K562 (cell line): ENCODE results near the gene SLMAP. TPM values are rescaled to one million over a fixed set of nuclear protein-coding genes. Genes with fewer than 3 reads are reported as not detected.

Source experiments
- ATAC-seq: fragments of 200-7000 bp; cut with Tn5 transposase; 3 replicates; pipeline ENCODE4 v1.9.1; 2020; ENCODE audit warnings: moderate library complexity
- BruUV-seq: library from RNA; stranded (reverse); fragments of 400-500 nt; replicated peaks from 2 replicates; lab custom pipeline; 2021; lab: Mats Ljungman, UMichigan
- CTCF ChIA-PET: fragments of 300-600 bp; formaldehyde crosslinking; extraction: SDS; loops from one replicate; lab custom pipeline; 2021; ENCODE audit warnings: low intra/inter-chr PET ratio; lab: Yijun Ruan, JAX
- POLR2A ChIA-PET: fragments of 300-600, 350-650 bp; sonication (Branson Sonifier 250); formaldehyde crosslinking; extraction: SDS; loops from one replicate; lab custom pipeline; 2021; ENCODE audit warnings: antibody characterized with exemption, inconsistent platforms; lab: Yijun Ruan, JAX
- DNase-seq, 4 experiments: peaks; one replicate each; pipeline versions ENCODE4 v3.0.0 to v3.0.0-alpha.2; 2011 to 2018; ENCODE audit warnings: low spot score in 3 of 4, mixed read lengths in 3 of 4; ENCODE audit errors: extremely low read depth in 1 of 4
- FAIRE-seq: peaks from 2 replicates; lab custom pipeline; 2011; peaks lifted over from hg19 to GRCh38; lab: Jason Lieb, UNC
- H2AFZ ChIP-seq: 2 replicates; pipeline ENCODE4 v1.6.0; 2011; ENCODE audit warnings: low read depth, low read length, control low read depth, inconsistent platforms
- H3K27ac ChIP-seq: fragments of 200-600 bp; 3 replicates; pipeline ENCODE4 v1.8.0; 2011; ENCODE audit warnings: low read depth, mild to moderate bottlenecking, control low read depth, inconsistent platforms, low read length, moderate library complexity, mixed read lengths; ENCODE audit errors: extremely low read depth
- H3K27me3 ChIP-seq, 2 experiments: fragments of 300-600 bp in 1 of 2; 2 replicates in 1 of 2; 3 replicates in 1 of 2; pipeline versions ENCODE4 v1.6.0 to v1.8.0; 2011; ENCODE audit warnings: inconsistent platforms in 2 of 2, low read length in 2 of 2, mild to moderate bottlenecking in 1 of 2, mixed read lengths in 1 of 2, moderate library complexity in 1 of 2; ENCODE audit not compliant: control insufficient read depth in 2 of 2, insufficient read depth in 2 of 2
- H3K36me3 ChIP-seq: fragments of 300-600 bp; 3 replicates; pipeline ENCODE4 v1.8.0; 2011; ENCODE audit warnings: mild to moderate bottlenecking, low read length, inconsistent platforms; ENCODE audit not compliant: control insufficient read depth, insufficient read depth
- H3K4me1 ChIP-seq, 2 experiments: fragments of 200-600 bp in 1 of 2; replicated peaks in 1 of 2; 2 replicates in 1 of 2; 3 replicates in 1 of 2; pipeline versions ENCODE4 v1.5.1 to v1.8.0; 2011; ENCODE audit warnings: inconsistent platforms in 2 of 2, low read length in 2 of 2, mild to moderate bottlenecking in 1 of 2, mixed read lengths in 1 of 2, moderate library complexity in 1 of 2; ENCODE audit not compliant: control insufficient read depth in 2 of 2, insufficient read depth in 2 of 2
- H3K4me2 ChIP-seq: 2 replicates; pipeline ENCODE4 v1.6.1; 2011; ENCODE audit warnings: low read length, control low read depth, inconsistent platforms, mixed read lengths; ENCODE audit not compliant: insufficient read depth
- H3K4me3 ChIP-seq: fragments of 200-600 bp; sonication (generic), shearing (Covaris generic); 2 replicates; pipeline ENCODE4 v1.5.1; 2016; ENCODE audit warnings: control low read depth, inconsistent platforms
- H3K79me2 ChIP-seq: fragments of 200-600 bp; 3 replicates; pipeline ENCODE4 v1.8.0; 2011; ENCODE audit warnings: low read length, inconsistent platforms; ENCODE audit not compliant: control insufficient read depth, insufficient read depth
- H3K9ac ChIP-seq, 2 experiments: 2 replicates each; pipeline versions ENCODE4 v1.6.0 to v1.6.1; 2011; ENCODE audit warnings: low read depth in 2 of 2, low read length in 2 of 2, control low read depth in 1 of 2, inconsistent platforms in 1 of 2, mild to moderate bottlenecking in 1 of 2, mixed read lengths in 1 of 2; ENCODE audit not compliant: insufficient read depth in 1 of 2
- H3K9me1 ChIP-seq: one replicate; pipeline ENCODE4 v1.6.0; 2011; ENCODE audit warnings: inconsistent platforms, mild to moderate bottlenecking, low read length, moderate library complexity; ENCODE audit not compliant: control insufficient read depth, insufficient read depth
- H3K9me3 ChIP-seq: replicated peaks from 2 replicates; pipeline ENCODE4 v1.5.1; 2011; ENCODE audit warnings: low read depth, low read length, inconsistent platforms; ENCODE audit not compliant: control insufficient read depth, insufficient read depth
- H4K20me1 ChIP-seq: replicated peaks from 2 replicates; pipeline ENCODE4 v1.6.1; 2011; ENCODE audit warnings: low read length, inconsistent platforms, mixed read lengths; ENCODE audit not compliant: control insufficient read depth, insufficient read depth
- E4F1 ChIP-seq: fragments of 250-450 bp; sonication (Bioruptor Pico); IDR thresholded peaks from 2 replicates; pipeline ENCODE4 v1.5.0; 2021; ENCODE audit warnings: mild to moderate bottlenecking, borderline replicate concordance
- EGR1 ChIP-seq: fragments of 450-650 bp; conservative IDR thresholded peaks from 2 replicates; pipeline ENCODE4 v1.6.1; 2017; ENCODE audit warnings: mild to moderate bottlenecking
- SMARCA4 ChIP-seq: fragments of 450-650 bp; IDR thresholded peaks from 2 replicates; pipeline ENCODE4 v1.6.1; 2016
- TCF3 ChIP-seq: sonication (generic); formaldehyde crosslinking; IDR thresholded peaks from 2 replicates; pipeline ENCODE4 v1.4.0; 2020; ENCODE audit warnings: mild to moderate bottlenecking, missing genetic modification reagents
- ZBTB2 ChIP-seq: fragments of 450-650 bp; IDR thresholded peaks from 2 replicates; pipeline ENCODE4 v1.6.1; 2016; ENCODE audit warnings: antibody characterized with exemption
- in situ Hi-C: fragments of 300-500 bp; cut with MboI; formaldehyde crosslinking; loops from 4 replicates; pipeline ENCODE4 v1.15.0; 2018; ENCODE audit warnings: inconsistent platforms, mixed read lengths
- intact Hi-C: fragments of 100-400 bp; cut with micrococcal nuclease; formaldehyde crosslinking; loops from 2 replicates; pipeline ENCODE4 v1.14.2; 2022
- polyA plus RNA-seq, 8 experiments: library from polyadenylated mRNA; depleted of rRNA in 4 of 8; stranded (reverse) in 5 of 8; unstranded in 3 of 8; fragments of >200 nt; fragmentation: Nextera tagmentation in 2 of 8; fragmentation: Illumina TruSeq in 1 of 8; extraction: Ambion mirVana in 2 of 8; extraction: Trizol in 1 of 8; gene quantifications; 2 replicates each; pipeline versions ENCODE4 v1.2.1 to v1.2.3, GENCODE V29; 2011 to 2014; ENCODE audit warnings: inconsistent platforms in 1 of 8, missing spikeins in 1 of 8
- total RNA-seq, 7 experiments: library from RNA; depleted of rRNA in 6 of 7; stranded (reverse); fragments of >200 nt in 6 of 7; fragmentation: Illumina TruSeq in 2 of 7; extraction: Trizol in 2 of 7; gene quantifications; 2 replicates each; pipeline versions ENCODE4 v1.2.1 to v1.2.3, GENCODE V29; 2011 to 2021; ENCODE audit warnings: low replicate concordance in 1 of 7
- TF ChIP-seq, protein P1 (sequence below): sonication (generic); IDR thresholded peaks from 2 replicates; pipeline ENCODE4 v1.6.1; 2016
- TF ChIP-seq, protein P2 (sequence below): IDR thresholded peaks from 2 replicates; pipeline ENCODE4 v1.6.1; 2011; ENCODE audit warnings: borderline replicate concordance, low read depth, mild to moderate bottlenecking, moderate library complexity, low read length; ENCODE audit not compliant: insufficient read depth, poor library complexity, severe bottlenecking

SLMAP gene
- total and polyA plus RNA-seq, 9 of the 15 experiments (the other 6 are each of a cell fraction or from before 2014, with no cell fraction given) = 12.1 to 50.7 (median 28.3) TPM

DNA sequence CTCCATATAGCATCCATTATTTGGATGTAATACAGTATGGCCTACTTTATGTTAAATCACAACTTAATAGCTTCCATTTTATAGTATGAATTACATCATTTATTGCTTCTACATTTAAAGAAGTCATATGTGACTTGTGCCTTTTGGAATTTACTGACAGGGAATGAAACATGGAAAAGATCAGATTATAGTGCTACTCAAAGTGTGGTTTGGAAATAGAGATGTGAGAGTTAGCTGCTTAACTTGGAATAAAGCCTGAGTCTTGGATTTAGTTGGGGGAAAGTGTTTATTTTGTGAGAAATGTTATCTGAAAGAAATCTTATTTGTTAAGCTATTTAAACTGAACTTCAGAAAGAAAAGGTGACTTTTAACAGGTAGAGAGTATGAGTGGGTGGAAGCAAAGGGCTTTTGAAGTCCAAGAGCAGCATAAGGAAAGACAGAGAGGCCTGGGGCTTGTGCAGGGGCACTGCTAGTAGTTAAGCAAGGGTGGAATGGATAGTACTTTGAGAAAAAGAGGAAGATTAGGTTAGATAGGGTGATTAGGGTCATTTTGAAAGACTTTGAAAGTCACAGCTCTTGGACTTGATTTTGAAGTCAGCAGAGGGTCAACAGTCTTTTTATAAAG, 60.5 kb downstream of the SLMAP start:
- ATAC-seq = no peak
- H3K27me3 ChIP-seq = no peaks in the 10 kb centered on the region
- no peak for FAIRE-seq
- no peaks in the 10 kb centered on the region for H3K9me3 ChIP-seq
- peaks cover 0 to 8% of the 10 kb centered on the region in 2 experiments; a peak in 2 of 5 replicates for H3K4me1 ChIP-seq
- H3K79me2 ChIP-seq = peaks cover 69% of the 10 kb centered on the region
- POLR2A ChIA-PET = interaction anchor here (0.6 kb wide), 2 partner anchors 52 to 411 kb away, joined by 3 read pairs; no protein-coding TSS in a partner anchor
- 0 out of 2 replicates have a peak, but pooled peaks cover 2% of the 10 kb centered on the region for H4K20me1 ChIP-seq
- H3K36me3 ChIP-seq = no peaks in the 10 kb centered on the region
- no peak overlapping the region for H2AFZ ChIP-seq
- no TSS peak for BruUV-seq
- no peaks in the 10 kb centered on the region for H3K9me1 ChIP-seq
- no peak overlapping the region for H3K9ac ChIP-seq
- H3K4me3 ChIP-seq = no peak overlapping the region
- intact Hi-C loops (no loop called here), in situ Hi-C loops (no loop called here)
- TF ChIP-seq TCF3 (CRISPR knock-in tag) = no peak
- TF ChIP-seq EGR1 = 0 out of 2 replicates have a peak, but pooled peaks have one; percentile 8
- TF ChIP-seq E4F1 = no peak
- TF ChIP-seq, protein P1, sequence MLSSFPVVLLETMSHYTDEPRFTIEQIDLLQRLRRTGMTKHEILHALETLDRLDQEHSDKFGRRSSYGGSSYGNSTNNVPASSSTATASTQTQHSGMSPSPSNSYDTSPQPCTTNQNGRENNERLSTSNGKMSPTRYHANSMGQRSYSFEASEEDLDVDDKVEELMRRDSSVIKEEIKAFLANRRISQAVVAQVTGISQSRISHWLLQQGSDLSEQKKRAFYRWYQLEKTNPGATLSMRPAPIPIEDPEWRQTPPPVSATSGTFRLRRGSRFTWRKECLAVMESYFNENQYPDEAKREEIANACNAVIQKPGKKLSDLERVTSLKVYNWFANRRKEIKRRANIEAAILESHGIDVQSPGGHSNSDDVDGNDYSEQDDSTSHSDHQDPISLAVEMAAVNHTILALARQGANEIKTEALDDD = 0 out of 2 replicates have a peak, but pooled peaks have one; percentile 13
- no peak for TF ChIP-seq SMARCA4
- TF ChIP-seq, protein P2, sequence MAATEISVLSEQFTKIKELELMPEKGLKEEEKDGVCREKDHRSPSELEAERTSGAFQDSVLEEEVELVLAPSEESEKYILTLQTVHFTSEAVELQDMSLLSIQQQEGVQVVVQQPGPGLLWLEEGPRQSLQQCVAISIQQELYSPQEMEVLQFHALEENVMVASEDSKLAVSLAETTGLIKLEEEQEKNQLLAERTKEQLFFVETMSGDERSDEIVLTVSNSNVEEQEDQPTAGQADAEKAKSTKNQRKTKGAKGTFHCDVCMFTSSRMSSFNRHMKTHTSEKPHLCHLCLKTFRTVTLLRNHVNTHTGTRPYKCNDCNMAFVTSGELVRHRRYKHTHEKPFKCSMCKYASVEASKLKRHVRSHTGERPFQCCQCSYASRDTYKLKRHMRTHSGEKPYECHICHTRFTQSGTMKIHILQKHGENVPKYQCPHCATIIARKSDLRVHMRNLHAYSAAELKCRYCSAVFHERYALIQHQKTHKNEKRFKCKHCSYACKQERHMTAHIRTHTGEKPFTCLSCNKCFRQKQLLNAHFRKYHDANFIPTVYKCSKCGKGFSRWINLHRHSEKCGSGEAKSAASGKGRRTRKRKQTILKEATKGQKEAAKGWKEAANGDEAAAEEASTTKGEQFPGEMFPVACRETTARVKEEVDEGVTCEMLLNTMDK = no peak
- no peak for TF ChIP-seq ZBTB2
- DNase-seq = no peak
- H3K27ac ChIP-seq = no peak overlapping the region
- no peak overlapping the region for H3K4me2 ChIP-seq
- CTCF ChIA-PET = interaction anchor here (0.6 kb wide), 1 partner anchor 8 kb away, joined by 3 read pairs; no protein-coding TSS in a partner anchor
